Measurements from ENCODE around the gene HSD17B1. TPM values are rescaled to one million over a fixed set of nuclear protein-coding genes. Genes with fewer than 3 reads are reported as not detected.

Gene HSD17B1
- total and polyA plus RNA-seq, 2 of the 13 experiments (the other 11 are each of a cell fraction or from before 2014, with no cell fraction given): 0.54 to 0.93 TPM

DNA sequence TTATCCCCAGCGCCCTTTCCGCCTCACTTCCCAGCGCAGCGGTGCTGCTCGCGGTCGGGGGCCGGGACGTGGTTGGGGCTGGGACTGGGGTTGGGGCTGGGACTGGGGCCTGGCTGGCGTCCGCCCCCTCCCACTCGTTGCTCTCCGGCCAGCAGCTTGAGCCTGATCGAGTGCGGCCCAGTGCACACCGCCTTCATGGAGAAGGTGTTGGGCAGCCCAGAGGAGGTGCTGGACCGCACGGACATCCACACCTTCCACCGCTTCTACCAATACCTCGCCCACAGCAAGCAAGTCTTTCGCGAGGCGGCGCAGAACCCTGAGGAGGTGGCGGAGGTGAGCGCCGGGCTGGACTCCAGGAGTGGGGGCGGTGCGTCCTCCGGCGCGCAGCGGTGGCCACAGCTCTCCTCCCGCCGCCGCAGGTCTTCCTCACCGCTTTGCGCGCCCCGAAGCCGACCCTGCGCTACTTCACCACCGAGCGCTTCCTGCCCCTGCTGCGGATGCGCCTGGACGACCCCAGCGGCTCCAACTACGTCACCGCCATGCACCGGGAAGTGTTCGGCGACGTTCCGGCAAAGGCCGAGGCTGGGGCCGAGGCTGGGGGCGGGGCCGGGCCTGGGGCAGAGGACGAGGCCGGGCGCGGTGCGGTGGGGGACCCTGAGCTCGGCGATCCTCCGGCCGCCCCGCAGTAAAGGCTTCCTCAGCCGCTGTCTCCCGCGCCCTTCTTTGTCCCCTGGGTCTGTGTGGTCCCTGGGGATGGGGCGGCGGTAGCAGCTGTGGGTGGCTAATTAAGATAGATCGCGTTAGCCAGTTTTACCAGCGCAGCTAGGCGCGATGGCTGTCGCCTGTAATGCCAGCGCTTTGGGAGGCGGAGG lies 1.8 kb downstream of the HSD17B1 start (continued):
- TF ChIP-seq GMEB2 (CRISPR knock-in tag; IDR thresholded peaks at IDR 0.05; ENCODE audit: low read depth) (peak; percentile 66; the same call in 1 of the 2 replicates), MTF2 (CRISPR knock-in tag; IDR thresholded peaks at IDR 0.05; ENCODE audit: borderline replicate concordance) (peak; percentile 87; the same call in 1 of the 2 replicates), ZNF225 (CRISPR knock-in tag; IDR thresholded peaks at IDR 0.05) (peak; percentile 91; the same call in 1 of the 2 replicates), ZNF142 (CRISPR knock-in tag; IDR thresholded peaks at IDR 0.05) (peak; percentile 72; the same call in 1 of the 2 replicates), ZNF792 (CRISPR knock-in tag; IDR thresholded peaks at IDR 0.05) (peak; percentile 98), SKIL (CRISPR knock-in tag; IDR thresholded peaks at IDR 0.05; ENCODE audit: borderline replicate concordance) (peak; percentile 71), CSRNP1 (CRISPR knock-in tag; IDR thresholded peaks at IDR 0.05) (peak; percentile 81; the same call in 1 of the 2 replicates)
- TF ChIP-seq, protein P1, sequence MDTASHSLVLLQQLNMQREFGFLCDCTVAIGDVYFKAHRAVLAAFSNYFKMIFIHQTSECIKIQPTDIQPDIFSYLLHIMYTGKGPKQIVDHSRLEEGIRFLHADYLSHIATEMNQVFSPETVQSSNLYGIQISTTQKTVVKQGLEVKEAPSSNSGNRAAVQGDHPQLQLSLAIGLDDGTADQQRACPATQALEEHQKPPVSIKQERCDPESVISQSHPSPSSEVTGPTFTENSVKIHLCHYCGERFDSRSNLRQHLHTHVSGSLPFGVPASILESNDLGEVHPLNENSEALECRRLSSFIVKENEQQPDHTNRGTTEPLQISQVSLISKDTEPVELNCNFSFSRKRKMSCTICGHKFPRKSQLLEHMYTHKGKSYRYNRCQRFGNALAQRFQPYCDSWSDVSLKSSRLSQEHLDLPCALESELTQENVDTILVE (CRISPR knock-in tag; IDR thresholded peaks at IDR 0.05): peak; percentile 88; the same call in 1 of the 2 replicates
- TF ChIP-seq, protein P2, sequence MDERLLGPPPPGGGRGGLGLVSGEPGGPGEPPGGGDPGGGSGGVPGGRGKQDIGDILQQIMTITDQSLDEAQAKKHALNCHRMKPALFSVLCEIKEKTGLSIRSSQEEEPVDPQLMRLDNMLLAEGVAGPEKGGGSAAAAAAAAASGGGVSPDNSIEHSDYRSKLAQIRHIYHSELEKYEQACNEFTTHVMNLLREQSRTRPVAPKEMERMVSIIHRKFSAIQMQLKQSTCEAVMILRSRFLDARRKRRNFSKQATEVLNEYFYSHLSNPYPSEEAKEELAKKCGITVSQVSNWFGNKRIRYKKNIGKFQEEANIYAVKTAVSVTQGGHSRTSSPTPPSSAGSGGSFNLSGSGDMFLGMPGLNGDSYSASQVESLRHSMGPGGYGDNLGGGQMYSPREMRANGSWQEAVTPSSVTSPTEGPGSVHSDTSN (CRISPR knock-in tag; IDR thresholded peaks at IDR 0.05): no peak
